PC-9 (cell line): ENCODE data around the gene AP2A1.

Experiments
- EZH2 ChIP-seq: fragments of 200-600 bp; sonication (generic); IDR thresholded peaks from 2 replicates; pipeline ENCODE4 v1.8.0; 2017; ENCODE audit warnings: antibody characterized with exemption, low read depth
- TF ChIP-seq, protein P1 (sequence below): fragments of 200-600 bp; sonication (generic); conservative IDR thresholded peaks from 2 replicates; pipeline ENCODE4 v1.6.1; 2017; ENCODE audit warnings: mixed run types, antibody characterized with exemption, mild to moderate bottlenecking, moderate library complexity

DNA sequence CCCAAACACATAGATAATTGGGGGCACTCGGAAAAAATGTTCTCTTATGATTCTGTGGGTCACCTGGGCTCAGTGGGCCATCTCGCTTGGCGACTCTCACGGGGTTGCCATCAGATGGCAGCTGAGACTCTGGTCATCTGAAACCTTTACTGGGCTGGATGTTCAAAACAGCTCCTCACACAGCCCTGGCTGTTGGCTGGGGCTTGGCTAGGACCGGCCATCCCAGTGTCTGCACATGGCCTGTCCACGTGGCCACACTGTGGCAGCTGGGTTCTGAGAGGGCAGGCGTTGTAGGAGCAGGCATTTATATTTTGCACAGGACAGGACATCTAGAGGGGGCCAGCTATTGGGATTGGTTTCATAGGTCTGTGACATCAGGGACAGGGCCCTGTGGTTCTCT is 66.8 kb downstream of the AP2A1 start:
- TF ChIP-seq, protein P1, sequence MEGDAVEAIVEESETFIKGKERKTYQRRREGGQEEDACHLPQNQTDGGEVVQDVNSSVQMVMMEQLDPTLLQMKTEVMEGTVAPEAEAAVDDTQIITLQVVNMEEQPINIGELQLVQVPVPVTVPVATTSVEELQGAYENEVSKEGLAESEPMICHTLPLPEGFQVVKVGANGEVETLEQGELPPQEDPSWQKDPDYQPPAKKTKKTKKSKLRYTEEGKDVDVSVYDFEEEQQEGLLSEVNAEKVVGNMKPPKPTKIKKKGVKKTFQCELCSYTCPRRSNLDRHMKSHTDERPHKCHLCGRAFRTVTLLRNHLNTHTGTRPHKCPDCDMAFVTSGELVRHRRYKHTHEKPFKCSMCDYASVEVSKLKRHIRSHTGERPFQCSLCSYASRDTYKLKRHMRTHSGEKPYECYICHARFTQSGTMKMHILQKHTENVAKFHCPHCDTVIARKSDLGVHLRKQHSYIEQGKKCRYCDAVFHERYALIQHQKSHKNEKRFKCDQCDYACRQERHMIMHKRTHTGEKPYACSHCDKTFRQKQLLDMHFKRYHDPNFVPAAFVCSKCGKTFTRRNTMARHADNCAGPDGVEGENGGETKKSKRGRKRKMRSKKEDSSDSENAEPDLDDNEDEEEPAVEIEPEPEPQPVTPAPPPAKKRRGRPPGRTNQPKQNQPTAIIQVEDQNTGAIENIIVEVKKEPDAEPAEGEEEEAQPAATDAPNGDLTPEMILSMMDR = no peak
- TF ChIP-seq EZH2 = no peak
